H1 (cell line): ENCODE measurements around the gene IPO11.

Experiments
- ATF3 ChIP-seq: IDR thresholded peaks from 2 replicates; pipeline ENCODE4 v1.6.1; 2011; ENCODE audit warnings: low read depth, mild to moderate bottlenecking, low read length; ENCODE audit not compliant: insufficient read depth
- CHD2 ChIP-seq: IDR thresholded peaks from 2 replicates; pipeline ENCODE4 v1.6.1; 2012; ENCODE audit warnings: low read length, improper control_type of control experiment
- CTCF ChIP-seq, 3 experiments: IDR thresholded peaks; 1 replicate in 2 of 3; 2 replicates in 1 of 3; pipeline versions ENCODE4 v1.5.1 to v1.6.1; 2011; ENCODE audit warnings: low read length in 3 of 3, mild to moderate bottlenecking in 3 of 3, inconsistent platforms in 2 of 3, low read depth in 1 of 3, moderate library complexity in 1 of 3; ENCODE audit not compliant: insufficient read depth in 1 of 3; ENCODE audit errors: control extremely low read depth in 1 of 3
- EZH2 ChIP-seq: fragments of 200-600 bp; sonication (generic); IDR thresholded peaks from 2 replicates; pipeline ENCODE4 v1.7.1; 2012; ENCODE audit warnings: low read depth, mild to moderate bottlenecking, moderate library complexity, low read length, inconsistent platforms; ENCODE audit not compliant: severe bottlenecking
- GTF2F1 ChIP-seq: IDR thresholded peaks from 2 replicates; pipeline ENCODE4 v1.6.1; 2012; ENCODE audit warnings: low read depth, low read length, improper control_type of control experiment, borderline replicate concordance
- JUND ChIP-seq: IDR thresholded peaks from 2 replicates; pipeline ENCODE4 v1.6.1; 2011; ENCODE audit warnings: mild to moderate bottlenecking, improper control_type of control experiment, low read length
- KDM1A ChIP-seq: fragments of 200-600, 300-600 bp; sonication (generic); IDR thresholded peaks from 2 replicates; pipeline ENCODE4 v1.7.1; 2016; ENCODE audit warnings: mild to moderate bottlenecking, low read length, borderline replicate concordance
- PHF8 ChIP-seq: fragments of 200-600 bp; sonication (generic); conservative IDR thresholded peaks from 2 replicates; pipeline ENCODE4 v1.7.1; 2012; ENCODE audit warnings: low read depth, mild to moderate bottlenecking, inconsistent platforms, low read length, moderate library complexity
- SIRT6 ChIP-seq: IDR thresholded peaks from one replicate; pipeline ENCODE4 v1.7.1; 2012; ENCODE audit warnings: low read length, inconsistent platforms
- TAF1 ChIP-seq: IDR thresholded peaks from 2 replicates; pipeline ENCODE4 v1.6.1; 2011; ENCODE audit warnings: mild to moderate bottlenecking, low read depth, low read length
- TCF12 ChIP-seq: IDR thresholded peaks from 2 replicates; pipeline ENCODE4 v1.6.1; 2011; ENCODE audit warnings: low read depth, mild to moderate bottlenecking, low read length
- USF2 ChIP-seq: IDR thresholded peaks from 2 replicates; pipeline ENCODE4 v1.6.1; 2011; ENCODE audit warnings: low read length, improper control_type of control experiment

- TF ChIP-seq ATF3 (no peak), CTCF (IDR thresholded peaks at IDR 0.05; ENCODE audit: control extremely low read depth in 1 of 3, insufficient read depth in 1 of 3, low read depth in 1 of 3, low read length in 3 of 3) (peak in 2 of 3 experiments; percentile 8 to 9; a peak in 2 of 4 replicates), JUND (no peak), USF2 (no peak), GTF2F1 (no peak), EZH2 (no peak), TAF1 (no peak), SIRT6 (no peak), TCF12 (no peak), PHF8 (no peak), KDM1A (no peak), CHD2 (no peak)
Observed at GRCh38 chr5:62562867-62563266, 150.3 kb downstream of the IPO11 start.
